OCI-LY7 (cell line): Measurements from ENCODE around the gene FAM120A. TPM values are rescaled to one million over a fixed set of nuclear protein-coding genes. Genes with fewer than 3 reads are reported as not detected.

Source experiments
- BruUV-seq: library from RNA; stranded (reverse); fragments of 400-500 nt; replicated peaks from 2 replicates; lab custom pipeline; 2021; lab: Mats Ljungman, UMichigan
- CTCF ChIA-PET: fragments of 300-600 bp; sonication (Branson Sonifier 250); formaldehyde crosslinking; loops from one replicate; lab custom pipeline; 2022; ENCODE audit warnings: antibody characterized with exemption; ENCODE audit not compliant: unreplicated experiment; lab: Charles Lee
- POLR2A ChIA-PET: fragments of 300-600 bp; sonication (Branson Sonifier 250); formaldehyde crosslinking; loops from one replicate; lab custom pipeline; 2022; ENCODE audit warnings: antibody characterized with exemption; lab: Charles Lee
- DNase-seq: peaks from one replicate; pipeline ENCODE4 v3.0.0-alpha.2; 2015; ENCODE audit warnings: low spot score
- H2AFZ ChIP-seq: fragments of 200-600 bp; sonication (generic), shearing (Covaris generic); 2 replicates; pipeline ENCODE4 v1.6.1; 2014; ENCODE audit warnings: mild to moderate bottlenecking, antibody characterized with exemption, low read length, moderate library complexity
- H3K27ac ChIP-seq: fragments of 200-600 bp; sonication (generic); 2 replicates; pipeline ENCODE4 v1.5.1; 2014; ENCODE audit warnings: mixed run types, low read depth, mild to moderate bottlenecking, moderate library complexity, low read length, inconsistent platforms; ENCODE audit not compliant: poor library complexity, severe bottlenecking
- H3K36me3 ChIP-seq: fragments of 200-600 bp; sonication (generic); 2 replicates; pipeline ENCODE4 v1.6.1; 2014; ENCODE audit warnings: mild to moderate bottlenecking, antibody characterized with exemption, low read length, moderate library complexity, mixed read lengths; ENCODE audit not compliant: insufficient read depth
- H3K4me1 ChIP-seq: fragments of 200-600 bp; sonication (generic); 2 replicates; pipeline ENCODE4 v1.5.1; 2014; ENCODE audit warnings: mild to moderate bottlenecking, low read length; ENCODE audit not compliant: insufficient read depth, poor library complexity, severe bottlenecking
- H3K4me2 ChIP-seq: fragments of 200-600 bp; sonication (generic); 2 replicates; pipeline ENCODE4 v1.6.1; 2014; ENCODE audit warnings: mild to moderate bottlenecking, low read length
- H3K4me3 ChIP-seq: fragments of 200-600 bp; sonication (generic); 2 replicates; pipeline ENCODE4 v1.5.1; 2014; ENCODE audit warnings: mild to moderate bottlenecking, low read depth, low read length; ENCODE audit not compliant: poor library complexity, severe bottlenecking
- H3K79me2 ChIP-seq: fragments of 200-600 bp; sonication (generic); 2 replicates; pipeline ENCODE4 v1.6.1; 2016; ENCODE audit warnings: low read depth, mild to moderate bottlenecking, low read length, moderate library complexity, mixed read lengths; ENCODE audit not compliant: insufficient read depth
- H3K9me2 ChIP-seq: fragments of 200-600 bp; sonication (generic); 2 replicates; pipeline ENCODE4 v1.6.1; 2016; ENCODE audit warnings: mild to moderate bottlenecking, low read length, mixed read lengths; ENCODE audit not compliant: insufficient read depth
- H3K9me3 ChIP-seq: fragments of 200-600 bp; sonication (generic); 2 replicates; pipeline ENCODE4 v1.6.1; 2014; ENCODE audit warnings: mild to moderate bottlenecking, mixed run types, low read length, mixed read lengths
- H4K20me1 ChIP-seq: fragments of 200-600 bp; sonication (generic); 2 replicates; pipeline ENCODE4 v1.6.1; 2014; ENCODE audit warnings: mild to moderate bottlenecking, antibody characterized with exemption, low read length, moderate library complexity, mixed read lengths; ENCODE audit not compliant: insufficient read depth
- EZH2phosphoT487 ChIP-seq: fragments of 200-600 bp; sonication (generic); IDR thresholded peaks from 2 replicates; pipeline ENCODE4 v1.6.1; 2018; ENCODE audit warnings: low read depth, borderline replicate concordance, mild to moderate bottlenecking, mixed run types, antibody characterized with exemption, low read length, moderate library complexity, mixed read lengths
- intact Hi-C: fragments of 100-400 bp; cut with micrococcal nuclease; formaldehyde crosslinking; loops from one replicate; pipeline ENCODE4 v1.10.0; 2022; ENCODE audit not compliant: unreplicated experiment
- total RNA-seq, 2 experiments: library from RNA; depleted of rRNA in 1 of 2; stranded (reverse); fragments of >200 nt in 1 of 2; shearing (Covaris generic) in 1 of 2; gene quantifications; 2 replicates each; pipeline ENCODE4 v1.2.3, GENCODE V29; 2014 to 2022
- TF ChIP-seq, protein P1 (sequence below): fragments of 200-600 bp; sonication (generic); conservative IDR thresholded peaks from 2 replicates; pipeline ENCODE4 v1.5.1; 2014; ENCODE audit warnings: mild to moderate bottlenecking, antibody characterized with exemption, low read length, moderate library complexity, mixed read lengths

Gene FAM120A
- total RNA-seq, 2 experiments from 2014 or later = 81.9 to 104 TPM

DNA sequence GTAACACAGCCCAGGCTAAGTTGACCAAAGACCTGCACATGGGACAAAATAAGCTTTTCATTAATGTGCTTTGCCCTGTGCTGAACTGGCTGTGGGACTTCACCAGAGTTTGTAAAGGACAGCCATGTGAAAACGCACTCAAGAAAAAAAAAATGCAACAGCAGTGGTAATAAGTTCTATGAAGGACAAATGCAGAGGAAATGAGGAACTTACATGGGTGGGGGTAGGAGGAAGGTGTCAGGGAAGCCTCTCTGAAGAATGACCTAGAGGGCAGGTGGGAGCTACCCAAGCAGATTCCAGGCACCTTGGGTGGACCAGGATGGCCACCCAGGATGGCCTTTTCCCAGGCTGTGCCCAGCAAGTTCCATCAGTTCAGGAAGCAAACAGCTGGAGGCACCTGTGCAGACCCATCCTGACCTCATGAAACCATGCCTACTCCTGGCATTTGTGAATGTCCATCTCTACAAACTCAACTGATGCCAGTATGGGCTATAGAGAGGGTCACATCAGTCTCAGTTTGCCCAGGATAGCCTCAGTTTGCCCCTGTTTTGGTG lies 118.2 kb downstream of the FAM120A start:
- no peak for TF ChIP-seq EZH2phosphoT487
- TF ChIP-seq, protein P1, sequence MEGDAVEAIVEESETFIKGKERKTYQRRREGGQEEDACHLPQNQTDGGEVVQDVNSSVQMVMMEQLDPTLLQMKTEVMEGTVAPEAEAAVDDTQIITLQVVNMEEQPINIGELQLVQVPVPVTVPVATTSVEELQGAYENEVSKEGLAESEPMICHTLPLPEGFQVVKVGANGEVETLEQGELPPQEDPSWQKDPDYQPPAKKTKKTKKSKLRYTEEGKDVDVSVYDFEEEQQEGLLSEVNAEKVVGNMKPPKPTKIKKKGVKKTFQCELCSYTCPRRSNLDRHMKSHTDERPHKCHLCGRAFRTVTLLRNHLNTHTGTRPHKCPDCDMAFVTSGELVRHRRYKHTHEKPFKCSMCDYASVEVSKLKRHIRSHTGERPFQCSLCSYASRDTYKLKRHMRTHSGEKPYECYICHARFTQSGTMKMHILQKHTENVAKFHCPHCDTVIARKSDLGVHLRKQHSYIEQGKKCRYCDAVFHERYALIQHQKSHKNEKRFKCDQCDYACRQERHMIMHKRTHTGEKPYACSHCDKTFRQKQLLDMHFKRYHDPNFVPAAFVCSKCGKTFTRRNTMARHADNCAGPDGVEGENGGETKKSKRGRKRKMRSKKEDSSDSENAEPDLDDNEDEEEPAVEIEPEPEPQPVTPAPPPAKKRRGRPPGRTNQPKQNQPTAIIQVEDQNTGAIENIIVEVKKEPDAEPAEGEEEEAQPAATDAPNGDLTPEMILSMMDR = no peak
- Histone ChIP-seq H3K4me3 (no peak overlapping the region), H2AFZ (no peak overlapping the region), H3K27ac (no peak overlapping the region), H3K4me2 (peak overlapping the region; percentile 31; the same call in 1 of the 2 replicates), H3K36me3 (peaks cover 24% of the 10 kb centered on the region), H3K9me2 (no peaks in the 10 kb centered on the region), H3K79me2 (no peaks in the 10 kb centered on the region), H4K20me1 (no peaks in the 10 kb centered on the region), H3K4me1 (peaks cover 23% of the 10 kb centered on the region), H3K9me3 (peaks cover 6% of the 10 kb centered on the region; the same call in 1 of the 2 replicates)
- intact Hi-C loops = loop anchor here (10.0 kb wide), 2 partner anchors 255 to 465 kb away; no protein-coding TSS in a partner anchor
- BruUV-seq = no TSS peak
- ChIA-PET POLR2A (interaction anchor here (0.6 kb wide), 1 partner anchor 462 kb away, joined by 5 read pairs; no protein-coding TSS in a partner anchor), CTCF (no interaction called here)
- peak; percentile 21 for DNase-seq

DNA sequence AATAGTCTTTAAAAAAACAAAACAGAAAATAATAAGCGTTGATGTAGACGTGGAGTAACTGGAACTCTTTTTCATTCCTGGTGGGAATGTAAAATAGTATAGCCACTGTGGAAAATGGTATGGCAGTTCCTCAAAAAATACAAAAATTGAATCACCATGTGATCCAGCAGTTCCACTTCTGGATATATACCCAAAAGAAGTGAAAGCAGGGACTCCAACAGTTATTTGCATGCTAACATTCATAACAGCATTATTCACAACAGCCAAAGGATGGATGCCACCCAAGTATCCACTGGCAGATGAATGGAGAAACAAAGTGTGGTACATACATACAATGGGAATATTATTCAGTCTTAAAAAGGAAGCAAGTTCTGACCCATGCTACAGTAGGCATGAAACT lies 120.7 kb downstream of the FAM120A start:
- DNase-seq = no peak
- Histone ChIP-seq H3K36me3 (peaks cover 10% of the 10 kb centered on the region; the same call in 1 of the 2 replicates), H4K20me1 (no peaks in the 10 kb centered on the region), H3K9me2 (no peaks in the 10 kb centered on the region), H3K27ac (no peak overlapping the region), H3K9me3 (peaks cover 6% of the 10 kb centered on the region; the same call in 1 of the 2 replicates), H2AFZ (no peak overlapping the region), H3K79me2 (no peaks in the 10 kb centered on the region), H3K4me1 (peaks cover 24% of the 10 kb centered on the region), H3K4me3 (no peak overlapping the region), H3K4me2 (no peak overlapping the region)
- intact Hi-C loops = no loop called here
- no peak for TF ChIP-seq EZH2phosphoT487
- TF ChIP-seq, protein P1 = no peak
- POLR2A ChIA-PET = no interaction called here
- CTCF ChIA-PET = no interaction called here
- BruUV-seq = no TSS peak
